Osteocyte (in vitro differentiated cells): ENCODE results near the gene IZUMO1R. TPM values are rescaled to one million over a fixed set of nuclear protein-coding genes. Genes with fewer than 3 reads are reported as not detected.
"Not testable (repeated sequence)": the region's sequence is repeated elsewhere in the genome, so short reads cannot be mapped to it uniquely, and the experiment has no call there.

Source experiments
- DNase-seq: peaks from one replicate; pipeline ENCODE4 v3.0.0; 2021; ENCODE audit warnings: mixed read lengths; ENCODE audit not compliant: unreplicated experiment; ENCODE audit errors: extremely low spot score
- H3K27ac Mint-ChIP-seq: one replicate; pipeline ENCODE4 v1.8.0; 2021; ENCODE audit warnings: mild to moderate bottlenecking, mixed read lengths; ENCODE audit not compliant: unreplicated experiment
- H3K27me3 Mint-ChIP-seq: one replicate; pipeline ENCODE4 v1.8.0; 2021; ENCODE audit warnings: mixed read lengths; ENCODE audit not compliant: unreplicated experiment
- H3K36me3 Mint-ChIP-seq: one replicate; pipeline ENCODE4 v1.8.0; 2021; ENCODE audit warnings: mixed read lengths; ENCODE audit not compliant: unreplicated experiment
- H3K4me1 Mint-ChIP-seq: one replicate; pipeline ENCODE4 v1.8.0; 2021; ENCODE audit warnings: mixed read lengths; ENCODE audit not compliant: unreplicated experiment
- H3K4me3 Mint-ChIP-seq: one replicate; pipeline ENCODE4 v1.8.0; 2021; ENCODE audit warnings: mild to moderate bottlenecking, moderate library complexity, mixed read lengths; ENCODE audit not compliant: unreplicated experiment
- H3K9me3 Mint-ChIP-seq: one replicate; pipeline ENCODE4 v1.8.0; 2021; ENCODE audit warnings: mixed read lengths; ENCODE audit not compliant: unreplicated experiment
- long read RNA-seq: library from polyadenylated mRNA; unstranded; transcript quantifications from one replicate; pipeline ENCODE4 v2.0.0, GENCODE V29; 2021
- total RNA-seq: library from RNA; stranded (reverse); gene quantifications from 2 replicates; pipeline ENCODE4 v1.2.1, GENCODE V29; 2021
- TF ChIP-seq, protein P1 (sequence below): fragments of 200-600 bp; sonication (generic); IDR thresholded peaks from 2 replicates; pipeline ENCODE4 v1.5.0; 2021; ENCODE audit warnings: antibody characterized with exemption, mild to moderate bottlenecking, moderate library complexity

IZUMO1R gene
- not detected in 2 replicates for total RNA-seq
- long read RNA-seq, result 0 reads

DNA sequence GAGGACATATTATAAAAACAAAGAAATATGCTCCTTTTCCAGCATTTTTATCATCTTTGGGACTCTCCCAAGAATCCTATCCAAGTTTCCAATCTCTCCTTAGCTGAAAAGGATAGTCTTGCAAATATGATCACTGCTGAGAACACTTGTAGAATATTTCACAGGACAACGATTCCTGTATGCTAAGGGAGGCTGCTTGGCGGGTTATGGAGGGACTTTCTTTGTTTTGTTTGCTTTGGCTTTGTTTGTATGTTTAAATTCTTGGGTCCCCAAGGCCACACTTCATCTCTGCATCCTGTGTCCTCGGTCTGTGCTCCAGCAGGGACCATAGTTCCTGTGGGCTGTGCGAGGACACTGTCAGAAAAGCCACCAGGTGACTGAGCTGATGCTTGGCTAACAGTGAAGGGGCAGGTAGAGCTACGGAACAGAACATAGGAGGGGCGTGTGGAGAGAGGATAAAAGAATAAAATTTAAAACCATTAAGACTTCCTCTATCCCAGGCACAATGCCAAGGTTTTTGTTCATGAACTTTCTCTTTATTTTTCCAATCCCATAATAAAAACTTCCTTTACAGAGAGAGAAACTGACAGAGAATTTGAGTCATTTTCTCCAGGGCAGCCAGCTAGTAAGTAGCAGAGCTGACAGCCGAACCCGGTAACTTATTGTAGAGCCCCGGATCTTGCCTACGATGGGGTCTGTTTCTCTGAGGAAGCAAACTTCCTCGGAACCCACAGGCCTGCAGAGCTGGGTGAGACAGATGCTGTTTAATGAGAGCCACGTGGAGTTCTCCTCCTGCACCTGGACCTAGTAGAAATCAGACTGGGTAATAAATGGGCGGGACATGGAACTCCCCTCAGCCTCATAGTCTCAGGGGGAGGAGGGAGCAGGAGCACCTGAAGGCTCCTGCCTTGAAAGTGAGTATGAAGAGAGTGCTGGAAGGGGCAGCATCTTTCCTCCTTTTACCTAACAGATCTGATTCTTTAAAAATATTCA is at the start of gene IZUMO1R:
Gene IZUMO1R (plus strand): TSS at position 615 of the 993 bp plus-strand sequence. CDS start 1,057 bp downstream, outside the sequence.
- no peak for DNase-seq
- Mint-ChIP-seq H3K4me1 (peaks cover 4% of the 10 kb centered on the region), H3K4me3 (no peak within 1 kb of the TSS), H3K27ac (no peak within 1 kb of the TSS), H3K27me3 (peaks cover 11% of the 10 kb centered on the region), H3K36me3 (no peaks in the 10 kb centered on the region), H3K9me3 (no peaks in the 10 kb centered on the region)
- TF ChIP-seq, protein P1, sequence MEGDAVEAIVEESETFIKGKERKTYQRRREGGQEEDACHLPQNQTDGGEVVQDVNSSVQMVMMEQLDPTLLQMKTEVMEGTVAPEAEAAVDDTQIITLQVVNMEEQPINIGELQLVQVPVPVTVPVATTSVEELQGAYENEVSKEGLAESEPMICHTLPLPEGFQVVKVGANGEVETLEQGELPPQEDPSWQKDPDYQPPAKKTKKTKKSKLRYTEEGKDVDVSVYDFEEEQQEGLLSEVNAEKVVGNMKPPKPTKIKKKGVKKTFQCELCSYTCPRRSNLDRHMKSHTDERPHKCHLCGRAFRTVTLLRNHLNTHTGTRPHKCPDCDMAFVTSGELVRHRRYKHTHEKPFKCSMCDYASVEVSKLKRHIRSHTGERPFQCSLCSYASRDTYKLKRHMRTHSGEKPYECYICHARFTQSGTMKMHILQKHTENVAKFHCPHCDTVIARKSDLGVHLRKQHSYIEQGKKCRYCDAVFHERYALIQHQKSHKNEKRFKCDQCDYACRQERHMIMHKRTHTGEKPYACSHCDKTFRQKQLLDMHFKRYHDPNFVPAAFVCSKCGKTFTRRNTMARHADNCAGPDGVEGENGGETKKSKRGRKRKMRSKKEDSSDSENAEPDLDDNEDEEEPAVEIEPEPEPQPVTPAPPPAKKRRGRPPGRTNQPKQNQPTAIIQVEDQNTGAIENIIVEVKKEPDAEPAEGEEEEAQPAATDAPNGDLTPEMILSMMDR, result no peak

DNA sequence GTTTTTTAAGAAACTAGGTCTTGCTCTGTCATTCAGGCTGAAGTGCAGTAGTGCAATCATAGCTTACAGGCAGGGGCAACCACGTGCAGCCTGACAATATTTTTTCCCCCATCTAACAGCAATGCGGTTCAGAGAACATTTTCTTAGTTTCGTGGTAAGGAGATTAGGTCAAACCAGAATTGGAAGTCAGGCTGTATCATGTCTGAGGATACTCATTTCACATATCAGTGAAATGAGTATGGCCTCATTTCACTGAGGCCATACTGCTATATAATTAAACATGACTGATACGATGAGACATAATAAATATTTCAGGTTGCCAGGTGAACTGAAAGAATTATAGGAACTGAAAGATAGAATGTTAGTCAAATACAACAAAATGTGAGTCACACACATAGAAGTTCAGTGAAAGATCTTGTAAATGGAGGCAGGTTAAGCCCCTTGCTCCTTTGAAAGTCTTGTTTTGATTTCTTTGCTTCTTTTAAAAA is 32.5 kb upstream of the IZUMO1R start:
- no peaks in the 10 kb centered on the region for H3K36me3 Mint-ChIP-seq
- no peak for DNase-seq
- TF ChIP-seq, protein P1, result no peak
- peaks cover 6% of the 10 kb centered on the region for H3K27me3 Mint-ChIP-seq
- H3K4me1 Mint-ChIP-seq, result no peaks in the 10 kb centered on the region
- H3K27ac Mint-ChIP-seq, result no peak overlapping the region
- H3K9me3 Mint-ChIP-seq, result peaks cover 5% of the 10 kb centered on the region
- no peak overlapping the region for H3K4me3 Mint-ChIP-seq

DNA sequence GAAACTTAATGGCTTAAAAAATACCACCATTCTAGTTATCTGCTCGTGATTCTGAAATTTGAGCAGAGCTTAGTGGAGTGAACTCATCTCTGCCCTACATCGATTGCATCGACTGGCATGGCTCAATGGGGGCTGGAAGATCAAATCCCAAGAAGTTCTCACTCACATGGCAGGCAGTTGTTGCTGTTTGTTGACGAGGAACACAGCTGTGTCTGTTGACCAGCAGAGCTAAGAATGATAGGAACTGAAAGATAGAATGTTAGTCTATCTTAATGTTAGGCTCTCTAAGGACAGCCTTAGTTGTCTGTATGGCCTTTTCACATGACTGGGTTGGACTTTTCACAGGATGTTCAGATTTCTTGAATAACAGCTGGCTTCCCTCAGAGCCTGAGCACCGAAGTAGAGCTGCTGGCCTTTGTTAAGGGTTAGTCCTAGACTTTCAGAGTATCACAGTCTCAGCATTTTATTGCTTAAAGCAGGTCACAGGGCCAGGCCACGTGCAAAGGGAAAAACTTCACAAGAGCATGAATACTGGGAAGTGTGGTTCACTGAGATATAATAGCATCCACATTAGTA is 31.6 kb upstream of the IZUMO1R start:
- no peaks in the 10 kb centered on the region for H3K36me3 Mint-ChIP-seq
- H3K9me3 Mint-ChIP-seq, result peaks cover 3% of the 10 kb centered on the region
- no peak overlapping the region for H3K4me3 Mint-ChIP-seq
- TF ChIP-seq, protein P1, result no peak
- H3K4me1 Mint-ChIP-seq, result no peaks in the 10 kb centered on the region
- peaks cover 6% of the 10 kb centered on the region for H3K27me3 Mint-ChIP-seq
- no peak overlapping the region for H3K27ac Mint-ChIP-seq
- no peak for DNase-seq

DNA sequence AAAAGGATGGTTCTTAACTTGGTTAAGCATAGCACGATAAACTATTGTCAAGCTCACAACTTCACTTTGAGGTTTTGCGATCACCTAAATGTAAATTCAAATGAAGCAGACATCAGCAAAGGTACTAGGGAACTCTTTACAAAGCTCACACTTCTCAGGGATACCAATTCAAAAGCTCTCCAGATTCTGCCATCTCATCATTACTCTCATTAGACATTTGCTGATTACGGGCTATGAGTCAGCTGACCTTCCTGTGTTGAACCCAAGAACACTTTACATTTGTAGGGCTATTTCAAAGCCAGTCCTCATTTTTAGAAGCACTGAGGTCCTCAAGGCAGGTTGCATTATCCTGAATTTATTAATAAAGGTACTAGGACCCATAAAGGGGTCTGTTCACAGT is 28.4 kb upstream of the IZUMO1R start:
- no peak for DNase-seq
- H3K4me1 Mint-ChIP-seq, result no peaks in the 10 kb centered on the region
- H3K36me3 Mint-ChIP-seq, result no peaks in the 10 kb centered on the region
- no peak overlapping the region for H3K4me3 Mint-ChIP-seq
- H3K9me3 Mint-ChIP-seq, result no peaks in the 10 kb centered on the region
- TF ChIP-seq, protein P1, result no peak
- peaks cover 4% of the 10 kb centered on the region for H3K27me3 Mint-ChIP-seq
- no peak overlapping the region for H3K27ac Mint-ChIP-seq

DNA sequence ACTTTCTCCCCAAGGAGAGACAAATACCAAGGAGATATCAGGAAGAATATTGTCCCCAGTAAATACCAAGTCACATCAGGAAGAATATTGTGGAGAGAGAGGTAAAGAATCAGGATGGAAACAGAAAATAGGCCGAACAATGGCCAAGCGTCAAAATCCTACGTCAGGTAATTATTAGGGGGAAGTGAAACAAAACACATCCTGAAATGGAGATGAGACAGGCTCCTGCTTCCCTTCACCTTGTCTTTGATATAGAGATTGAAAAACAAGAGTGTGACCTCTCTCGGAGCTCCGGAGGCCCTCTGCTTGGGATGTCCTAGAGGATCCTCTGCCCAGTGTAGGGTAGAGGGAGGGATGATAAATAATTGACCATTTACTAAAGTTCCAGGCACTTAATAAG is 27.4 kb upstream of the IZUMO1R start:
- Mint-ChIP-seq H3K4me1 (no peaks in the 10 kb centered on the region), H3K36me3 (no peaks in the 10 kb centered on the region), H3K27me3 (peaks cover 4% of the 10 kb centered on the region), H3K27ac (no peak overlapping the region), H3K4me3 (no peak overlapping the region), H3K9me3 (no peaks in the 10 kb centered on the region)
- TF ChIP-seq, protein P1, result no peak
- DNase-seq, result no peak

DNA sequence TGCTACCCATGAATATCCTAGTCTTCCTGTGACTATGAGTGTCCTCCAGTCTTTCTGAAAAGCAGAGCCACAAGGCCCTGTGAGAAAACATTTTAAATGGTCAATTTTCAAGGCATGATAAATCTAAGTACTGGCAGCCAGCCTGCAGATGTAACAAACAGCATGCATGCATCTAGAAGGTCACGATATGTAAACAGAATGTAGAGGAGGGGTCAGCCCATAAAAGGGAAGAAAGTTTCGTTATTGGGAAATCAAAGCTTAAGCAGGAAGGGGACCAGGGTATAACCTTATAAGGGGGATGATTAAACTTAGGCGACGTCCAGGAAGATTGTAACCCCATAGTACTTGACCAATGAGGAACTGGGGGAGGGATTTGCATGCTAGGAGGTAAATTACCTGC is 26.2 kb upstream of the IZUMO1R start:
- not testable (repeated sequence) for H3K4me1 Mint-ChIP-seq, H3K27me3 Mint-ChIP-seq, H3K4me3 Mint-ChIP-seq, H3K36me3 Mint-ChIP-seq, H3K9me3 Mint-ChIP-seq, DNase-seq, H3K27ac Mint-ChIP-seq
